ENCODE results near the gene STARD3. TPM values are rescaled to one million over a fixed set of nuclear protein-coding genes. Genes with fewer than 3 reads are reported as not detected.
A peak's percentile ranks its signal among the peaks of the same experiment; 100 is the strongest.

The STARD3 gene
- total RNA-seq, 1 experiment from 2014 or later: 75.3 TPM

DNA sequence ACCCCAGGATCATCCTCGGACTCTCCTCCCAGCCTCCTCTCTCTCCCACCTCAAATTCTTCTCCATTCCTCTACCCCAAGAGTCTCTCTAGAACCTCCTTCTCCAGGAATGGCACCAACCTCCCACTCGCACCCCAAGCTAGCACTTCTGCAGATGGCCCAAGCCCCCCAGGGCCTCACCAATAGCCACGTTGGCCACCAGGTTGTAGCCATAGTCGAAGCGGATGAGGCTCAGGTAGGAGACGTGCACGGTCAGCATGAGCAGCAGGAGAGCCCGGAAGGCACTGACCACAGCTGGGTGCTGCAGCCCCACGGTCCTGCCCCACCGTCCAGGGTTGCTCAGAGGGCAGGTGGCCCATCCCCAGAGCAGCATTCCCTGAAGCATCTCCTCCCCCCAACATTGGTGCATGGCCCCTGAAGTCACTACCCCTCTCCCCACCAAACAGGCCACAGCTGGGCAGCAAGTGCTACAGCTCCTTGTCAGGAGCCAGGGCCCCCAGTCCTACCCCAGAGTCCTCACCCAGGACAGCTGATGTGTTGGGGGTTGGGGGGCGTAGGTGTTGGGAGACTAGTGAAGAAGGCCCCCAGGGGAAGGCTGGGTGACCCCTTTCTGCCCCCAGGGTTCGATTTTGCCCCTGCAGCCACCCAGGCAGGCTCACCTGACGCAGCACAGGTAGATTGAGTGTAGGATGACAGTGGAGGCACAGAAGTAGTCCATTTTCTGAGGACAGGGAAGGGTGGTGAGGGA is 36.6 kb downstream of the STARD3 start:
- Mint-ChIP-seq H3K27me3 (ENCODE audit: low read depth) (peaks cover 20% of the 10 kb centered on the region), H3K9me3 (no peaks in the 10 kb centered on the region), H3K4me3 (no peak overlapping the region), H3K36me3 (no peaks in the 10 kb centered on the region), H3K4me1 (peaks cover 31% of the 10 kb centered on the region), H3K27ac (no peak overlapping the region)
- ChIA-PET CTCF (interaction anchor here (1.7 to 18.0 kb wide), 5 partner anchors 10 to 48 kb away, joined by 3 to 876 read pairs (median 18); partner anchors contain the start of genes PGAP3 and PPP1R1B), POLR2A (no interaction called here)
- ATAC-seq: no peak
- TF ChIP-seq, protein P1, sequence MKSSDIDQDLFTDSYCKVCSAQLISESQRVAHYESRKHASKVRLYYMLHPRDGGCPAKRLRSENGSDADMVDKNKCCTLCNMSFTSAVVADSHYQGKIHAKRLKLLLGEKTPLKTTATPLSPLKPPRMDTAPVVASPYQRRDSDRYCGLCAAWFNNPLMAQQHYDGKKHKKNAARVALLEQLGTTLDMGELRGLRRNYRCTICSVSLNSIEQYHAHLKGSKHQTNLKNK (CRISPR knock-in tag; IDR thresholded peaks at IDR 0.05): no peak
- DNase-seq (ENCODE audit: low spot score): no peak

DNA sequence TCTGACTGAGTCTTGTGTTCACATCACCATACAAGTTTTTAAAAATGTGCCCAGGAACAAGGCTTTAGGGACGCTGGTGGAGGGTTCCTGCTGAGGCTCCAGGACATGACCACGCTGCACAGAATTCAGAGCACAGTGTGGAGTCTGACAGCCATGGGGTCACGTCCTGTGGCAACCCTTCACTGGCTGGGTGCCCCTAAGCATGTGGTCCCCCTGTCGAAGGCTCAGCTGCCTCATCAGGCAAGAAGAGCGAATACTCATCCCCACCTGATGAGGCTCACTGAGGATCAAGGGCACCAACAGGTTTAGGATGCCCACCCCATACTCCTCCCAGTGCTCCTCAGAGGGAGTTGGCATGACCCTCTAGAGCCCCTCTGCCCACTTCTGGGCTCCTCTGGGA is 37.2 kb downstream of the STARD3 start:
- CTCF ChIA-PET: interaction anchor here (0.7 to 18.0 kb wide), 8 partner anchors 9 to 56 kb away, joined by 3 to 876 read pairs (median 6); partner anchors contain the start of genes ERBB2, MIEN1, PGAP3 and PPP1R1B
- TF ChIP-seq, protein P2, sequence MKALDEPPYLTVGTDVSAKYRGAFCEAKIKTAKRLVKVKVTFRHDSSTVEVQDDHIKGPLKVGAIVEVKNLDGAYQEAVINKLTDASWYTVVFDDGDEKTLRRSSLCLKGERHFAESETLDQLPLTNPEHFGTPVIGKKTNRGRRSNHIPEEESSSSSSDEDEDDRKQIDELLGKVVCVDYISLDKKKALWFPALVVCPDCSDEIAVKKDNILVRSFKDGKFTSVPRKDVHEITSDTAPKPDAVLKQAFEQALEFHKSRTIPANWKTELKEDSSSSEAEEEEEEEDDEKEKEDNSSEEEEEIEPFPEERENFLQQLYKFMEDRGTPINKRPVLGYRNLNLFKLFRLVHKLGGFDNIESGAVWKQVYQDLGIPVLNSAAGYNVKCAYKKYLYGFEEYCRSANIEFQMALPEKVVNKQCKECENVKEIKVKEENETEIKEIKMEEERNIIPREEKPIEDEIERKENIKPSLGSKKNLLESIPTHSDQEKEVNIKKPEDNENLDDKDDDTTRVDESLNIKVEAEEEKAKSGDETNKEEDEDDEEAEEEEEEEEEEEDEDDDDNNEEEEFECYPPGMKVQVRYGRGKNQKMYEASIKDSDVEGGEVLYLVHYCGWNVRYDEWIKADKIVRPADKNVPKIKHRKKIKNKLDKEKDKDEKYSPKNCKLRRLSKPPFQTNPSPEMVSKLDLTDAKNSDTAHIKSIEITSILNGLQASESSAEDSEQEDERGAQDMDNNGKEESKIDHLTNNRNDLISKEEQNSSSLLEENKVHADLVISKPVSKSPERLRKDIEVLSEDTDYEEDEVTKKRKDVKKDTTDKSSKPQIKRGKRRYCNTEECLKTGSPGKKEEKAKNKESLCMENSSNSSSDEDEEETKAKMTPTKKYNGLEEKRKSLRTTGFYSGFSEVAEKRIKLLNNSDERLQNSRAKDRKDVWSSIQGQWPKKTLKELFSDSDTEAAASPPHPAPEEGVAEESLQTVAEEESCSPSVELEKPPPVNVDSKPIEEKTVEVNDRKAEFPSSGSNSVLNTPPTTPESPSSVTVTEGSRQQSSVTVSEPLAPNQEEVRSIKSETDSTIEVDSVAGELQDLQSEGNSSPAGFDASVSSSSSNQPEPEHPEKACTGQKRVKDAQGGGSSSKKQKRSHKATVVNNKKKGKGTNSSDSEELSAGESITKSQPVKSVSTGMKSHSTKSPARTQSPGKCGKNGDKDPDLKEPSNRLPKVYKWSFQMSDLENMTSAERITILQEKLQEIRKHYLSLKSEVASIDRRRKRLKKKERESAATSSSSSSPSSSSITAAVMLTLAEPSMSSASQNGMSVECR (CRISPR knock-in tag; IDR thresholded peaks at IDR 0.05; ENCODE audit: borderline replicate concordance): no peak
- TF ChIP-seq ZNF396 (CRISPR knock-in tag; IDR thresholded peaks at IDR 0.05; ENCODE audit: borderline replicate concordance) (no peak), MYBL2 (CRISPR knock-in tag; IDR thresholded peaks at IDR 0.05) (no peak), NR2C2 (CRISPR knock-in tag; IDR thresholded peaks at IDR 0.05) (no peak), SP1 (CRISPR knock-in tag; conservative IDR thresholded peaks at IDR 0.05) (no peak), PRRX2 (CRISPR knock-in tag; IDR thresholded peaks at IDR 0.05) (no peak)
- TF ChIP-seq, protein P3, sequence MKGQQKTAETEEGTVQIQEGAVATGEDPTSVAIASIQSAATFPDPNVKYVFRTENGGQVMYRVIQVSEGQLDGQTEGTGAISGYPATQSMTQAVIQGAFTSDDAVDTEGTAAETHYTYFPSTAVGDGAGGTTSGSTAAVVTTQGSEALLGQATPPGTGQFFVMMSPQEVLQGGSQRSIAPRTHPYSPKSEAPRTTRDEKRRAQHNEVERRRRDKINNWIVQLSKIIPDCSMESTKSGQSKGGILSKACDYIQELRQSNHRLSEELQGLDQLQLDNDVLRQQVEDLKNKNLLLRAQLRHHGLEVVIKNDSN (CRISPR knock-in tag; IDR thresholded peaks at IDR 0.05): no peak
- TF ChIP-seq, protein P4, sequence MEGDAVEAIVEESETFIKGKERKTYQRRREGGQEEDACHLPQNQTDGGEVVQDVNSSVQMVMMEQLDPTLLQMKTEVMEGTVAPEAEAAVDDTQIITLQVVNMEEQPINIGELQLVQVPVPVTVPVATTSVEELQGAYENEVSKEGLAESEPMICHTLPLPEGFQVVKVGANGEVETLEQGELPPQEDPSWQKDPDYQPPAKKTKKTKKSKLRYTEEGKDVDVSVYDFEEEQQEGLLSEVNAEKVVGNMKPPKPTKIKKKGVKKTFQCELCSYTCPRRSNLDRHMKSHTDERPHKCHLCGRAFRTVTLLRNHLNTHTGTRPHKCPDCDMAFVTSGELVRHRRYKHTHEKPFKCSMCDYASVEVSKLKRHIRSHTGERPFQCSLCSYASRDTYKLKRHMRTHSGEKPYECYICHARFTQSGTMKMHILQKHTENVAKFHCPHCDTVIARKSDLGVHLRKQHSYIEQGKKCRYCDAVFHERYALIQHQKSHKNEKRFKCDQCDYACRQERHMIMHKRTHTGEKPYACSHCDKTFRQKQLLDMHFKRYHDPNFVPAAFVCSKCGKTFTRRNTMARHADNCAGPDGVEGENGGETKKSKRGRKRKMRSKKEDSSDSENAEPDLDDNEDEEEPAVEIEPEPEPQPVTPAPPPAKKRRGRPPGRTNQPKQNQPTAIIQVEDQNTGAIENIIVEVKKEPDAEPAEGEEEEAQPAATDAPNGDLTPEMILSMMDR (IDR thresholded peaks at IDR 0.05): no peak
- Mint-ChIP-seq H3K27ac (no peak overlapping the region), H3K27me3 (ENCODE audit: low read depth) (peaks cover 13% of the 10 kb centered on the region), H3K36me3 (no peaks in the 10 kb centered on the region), H3K4me3 (no peak overlapping the region), H3K9me3 (no peaks in the 10 kb centered on the region), H3K4me1 (peaks cover 31% of the 10 kb centered on the region)
- POLR2A ChIA-PET: no interaction called here
- no peak for DNase-seq (ENCODE audit: low spot score)
- no peak for ATAC-seq

DNA sequence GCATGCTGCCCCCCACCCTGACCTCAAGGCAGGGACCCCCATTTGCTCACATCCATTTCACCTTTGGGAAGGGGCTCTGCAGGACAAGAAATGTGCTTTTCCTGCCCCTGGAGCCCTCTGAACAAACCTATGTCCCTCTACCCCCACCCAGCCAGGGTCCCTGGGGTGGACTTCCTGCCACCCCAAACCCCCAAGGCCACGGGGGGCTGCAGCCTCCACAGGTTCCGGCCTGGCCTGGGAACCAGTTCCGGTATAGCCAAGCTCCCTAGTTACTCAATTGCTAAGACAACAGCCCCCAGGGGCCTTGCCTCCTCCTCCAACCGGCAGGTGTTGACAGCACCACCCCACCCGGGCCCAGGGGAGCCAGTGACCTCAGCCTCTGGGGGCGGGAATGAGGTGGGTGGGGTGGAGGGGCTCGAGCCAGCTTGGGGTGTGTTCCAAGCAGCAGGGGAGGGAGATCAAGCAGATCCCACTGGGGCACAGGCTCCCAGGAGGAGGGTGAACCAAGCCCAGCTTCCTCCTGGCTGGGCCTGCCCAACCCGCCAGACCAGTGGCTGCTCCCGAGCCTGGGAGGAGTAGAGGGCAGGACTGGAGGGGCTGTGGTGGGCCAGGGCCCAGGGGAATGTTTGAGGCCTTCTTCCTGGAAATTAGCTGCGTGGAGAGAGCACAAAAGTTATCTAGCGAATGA is 37.9 kb downstream of the STARD3 start:
- ATAC-seq: peak; percentile 36
- no peaks in the 10 kb centered on the region for H3K36me3 Mint-ChIP-seq
- ChIA-PET POLR2A (no interaction called here), CTCF (interaction anchor here (0.6 to 18.0 kb wide), 10 partner anchors 9 to 298 kb away, joined by 3 to 876 read pairs (median 5); partner anchors contain the start of genes ERBB2, MIEN1, PGAP3 and PPP1R1B)
- no peak overlapping the region for H3K4me3 Mint-ChIP-seq
- H3K27me3 Mint-ChIP-seq (ENCODE audit: low read depth): peaks cover 10% of the 10 kb centered on the region
- no peaks in the 10 kb centered on the region for H3K9me3 Mint-ChIP-seq
- H3K27ac Mint-ChIP-seq: no peak overlapping the region; the same call in 1 of the 2 replicates
- TF ChIP-seq ZNF423 (CRISPR knock-in tag; IDR thresholded peaks at IDR 0.05): 0 out of 2 replicates have a peak, but pooled peaks have one; percentile 17
- TF ChIP-seq, protein P5, sequence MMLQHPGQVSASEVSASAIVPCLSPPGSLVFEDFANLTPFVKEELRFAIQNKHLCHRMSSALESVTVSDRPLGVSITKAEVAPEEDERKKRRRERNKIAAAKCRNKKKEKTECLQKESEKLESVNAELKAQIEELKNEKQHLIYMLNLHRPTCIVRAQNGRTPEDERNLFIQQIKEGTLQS (CRISPR knock-in tag; conservative IDR thresholded peaks at IDR 0.05): no peak
- no peak for DNase-seq (ENCODE audit: low spot score)
- H3K4me1 Mint-ChIP-seq: peaks cover 29% of the 10 kb centered on the region
